HepG2 (cell line): ENCODE data around the gene TBC1D14. TPM values are rescaled to one million over a fixed set of nuclear protein-coding genes. Genes with fewer than 3 reads are reported as not detected.

Experiments used
- ELF4 ChIP-seq: sonication (generic); formaldehyde crosslinking; IDR thresholded peaks from 2 replicates; pipeline ENCODE4 v1.5.0; 2020; ENCODE audit warnings: missing genetic modification reagents, mild to moderate bottlenecking, moderate library complexity, borderline replicate concordance
- HMGXB3 ChIP-seq: sonication (generic); formaldehyde crosslinking; IDR thresholded peaks from 2 replicates; pipeline ENCODE4 v1.4.0; 2020; ENCODE audit warnings: missing genetic modification reagents, borderline replicate concordance
- PCBP1 ChIP-seq: fragments of 200-400 bp; formaldehyde crosslinking; IDR thresholded peaks from 2 replicates; pipeline ENCODE4 v1.6.1; 2017; ENCODE audit warnings: mild to moderate bottlenecking, low read depth, low read length, borderline replicate concordance
- SIX1 ChIP-seq: sonication (generic); formaldehyde crosslinking; IDR thresholded peaks from 2 replicates; pipeline ENCODE4 v1.4.0; 2020; ENCODE audit warnings: missing genetic modification reagents, borderline replicate concordance
- SOX13 ChIP-seq, 3 experiments: fragments of 450-650 bp in 1 of 3; sonication (generic) in 1 of 3; formaldehyde crosslinking in 1 of 3; IDR thresholded peaks in 2 of 3; conservative IDR thresholded peaks in 1 of 3; 2 replicates each; pipeline versions ENCODE4 v1.5.0 to v1.6.1; 2016 to 2020; ENCODE audit warnings: antibody characterized with exemption in 1 of 3, mild to moderate bottlenecking in 1 of 3, missing compliant biosample characterization in 1 of 3, missing genetic modification reagents in 1 of 3, moderate library complexity in 1 of 3
- TCF7 ChIP-seq: sonication (generic); IDR thresholded peaks from 2 replicates; pipeline ENCODE4 v1.6.1; 2016; ENCODE audit warnings: antibody characterized with exemption, low read depth
- ZBTB7B ChIP-seq: sonication (generic); formaldehyde crosslinking; IDR thresholded peaks from 2 replicates; pipeline ENCODE4 v1.4.0; 2020; ENCODE audit warnings: missing genetic modification reagents
- ZNF101 ChIP-seq: sonication (generic); formaldehyde crosslinking; IDR thresholded peaks from 2 replicates; pipeline ENCODE4 v1.4.0; 2020; ENCODE audit warnings: mild to moderate bottlenecking, low read depth, missing genetic modification reagents, borderline replicate concordance
- ZNF460 ChIP-seq: sonication (generic); formaldehyde crosslinking; IDR thresholded peaks from 2 replicates; pipeline ENCODE4 v1.5.1; 2020; ENCODE audit warnings: missing genetic modification reagents, mild to moderate bottlenecking, borderline replicate concordance
- polyA plus RNA-seq, 8 experiments: library from polyadenylated mRNA; depleted of rRNA in 3 of 8; stranded (reverse) in 7 of 8; unstranded in 1 of 8; fragments of >200 nt; fragmentation: Illumina TruSeq in 4 of 8; extraction: Trizol in 4 of 8; gene quantifications; 2 replicates each; pipeline versions ENCODE4 v1.2.1 to v1.2.3, GENCODE V29; 2011 to 2016; ENCODE audit warnings: low read depth in 4 of 8, missing spikeins in 1 of 8, mixed read lengths in 1 of 8; ENCODE audit not compliant: insufficient read depth in 1 of 8
- total RNA-seq, 5 experiments: library from RNA; depleted of rRNA; stranded (reverse); fragments of >200 nt; fragmentation: Illumina TruSeq; extraction: Trizol; gene quantifications; 2 replicates each; pipeline ENCODE4 v1.2.3, GENCODE V29; 2016; ENCODE audit warnings: low read depth in 1 of 5
- TF ChIP-seq, protein P1 (sequence below), 2 experiments: sonication (generic) in 1 of 2; formaldehyde crosslinking in 1 of 2; IDR thresholded peaks; 2 replicates each; pipeline versions ENCODE4 v1.6.1 to v1.9.0; 2014 to 2022; ENCODE audit warnings: antibody characterized with exemption in 1 of 2, borderline replicate concordance in 1 of 2, inconsistent platforms in 1 of 2, low read depth in 1 of 2, missing genetic modification reagents in 1 of 2
- TF ChIP-seq, protein P2 (sequence below): fragments of 450-650 bp; IDR thresholded peaks from 2 replicates; pipeline ENCODE4 v1.6.1; 2017

The TBC1D14 gene
- total and polyA plus RNA-seq, 2 of the 13 experiments (the other 11 are each of a cell fraction or from before 2014, with no cell fraction given): 29.5 to 46.5 TPM

GRCh38 chr4:6926681-6927478, 17.3 kb downstream of the TBC1D14 start (continued):
- TF ChIP-seq, protein P1, sequence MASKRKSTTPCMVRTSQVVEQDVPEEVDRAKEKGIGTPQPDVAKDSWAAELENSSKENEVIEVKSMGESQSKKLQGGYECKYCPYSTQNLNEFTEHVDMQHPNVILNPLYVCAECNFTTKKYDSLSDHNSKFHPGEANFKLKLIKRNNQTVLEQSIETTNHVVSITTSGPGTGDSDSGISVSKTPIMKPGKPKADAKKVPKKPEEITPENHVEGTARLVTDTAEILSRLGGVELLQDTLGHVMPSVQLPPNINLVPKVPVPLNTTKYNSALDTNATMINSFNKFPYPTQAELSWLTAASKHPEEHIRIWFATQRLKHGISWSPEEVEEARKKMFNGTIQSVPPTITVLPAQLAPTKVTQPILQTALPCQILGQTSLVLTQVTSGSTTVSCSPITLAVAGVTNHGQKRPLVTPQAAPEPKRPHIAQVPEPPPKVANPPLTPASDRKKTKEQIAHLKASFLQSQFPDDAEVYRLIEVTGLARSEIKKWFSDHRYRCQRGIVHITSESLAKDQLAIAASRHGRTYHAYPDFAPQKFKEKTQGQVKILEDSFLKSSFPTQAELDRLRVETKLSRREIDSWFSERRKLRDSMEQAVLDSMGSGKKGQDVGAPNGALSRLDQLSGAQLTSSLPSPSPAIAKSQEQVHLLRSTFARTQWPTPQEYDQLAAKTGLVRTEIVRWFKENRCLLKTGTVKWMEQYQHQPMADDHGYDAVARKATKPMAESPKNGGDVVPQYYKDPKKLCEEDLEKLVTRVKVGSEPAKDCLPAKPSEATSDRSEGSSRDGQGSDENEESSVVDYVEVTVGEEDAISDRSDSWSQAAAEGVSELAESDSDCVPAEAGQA (IDR thresholded peaks at IDR 0.05; ENCODE audit: low read depth): no peak
- TF ChIP-seq, protein P1 (CRISPR knock-in tag; IDR thresholded peaks at IDR 0.05; ENCODE audit: borderline replicate concordance): no peak
- TF ChIP-seq SIX1 (CRISPR knock-in tag) (no peak), ZNF101 (CRISPR knock-in tag) (no peak), PCBP1 (no peak), ZBTB7B (peak; percentile 58; the same call in 1 of the 2 replicates), HMGXB3 (CRISPR knock-in tag) (no peak), TCF7 (no peak), SOX13 (IDR thresholded peaks at IDR 0.05) (no peak), SOX13 (CRISPR knock-in tag; conservative IDR thresholded peaks at IDR 0.05 in 1 of 2, IDR thresholded peaks at IDR 0.05 in 1 of 2) (peak in 1 of 2 experiments; percentile 51; a peak in 1 of 4 replicates), ELF4 (CRISPR knock-in tag) (no peak), ZNF460 (CRISPR knock-in tag) (no peak)
- TF ChIP-seq, protein P2, sequence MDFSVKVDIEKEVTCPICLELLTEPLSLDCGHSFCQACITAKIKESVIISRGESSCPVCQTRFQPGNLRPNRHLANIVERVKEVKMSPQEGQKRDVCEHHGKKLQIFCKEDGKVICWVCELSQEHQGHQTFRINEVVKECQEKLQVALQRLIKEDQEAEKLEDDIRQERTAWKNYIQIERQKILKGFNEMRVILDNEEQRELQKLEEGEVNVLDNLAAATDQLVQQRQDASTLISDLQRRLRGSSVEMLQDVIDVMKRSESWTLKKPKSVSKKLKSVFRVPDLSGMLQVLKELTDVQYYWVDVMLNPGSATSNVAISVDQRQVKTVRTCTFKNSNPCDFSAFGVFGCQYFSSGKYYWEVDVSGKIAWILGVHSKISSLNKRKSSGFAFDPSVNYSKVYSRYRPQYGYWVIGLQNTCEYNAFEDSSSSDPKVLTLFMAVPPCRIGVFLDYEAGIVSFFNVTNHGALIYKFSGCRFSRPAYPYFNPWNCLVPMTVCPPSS: no peak
